ENCODE results near the gene TTLL10.

TTLL10 gene

GRCh38 chr1:1205769-1206375 lies 32.2 kb downstream of the TTLL10 start:
- DNase-seq (ENCODE audit: low spot score): no peak

DNA sequence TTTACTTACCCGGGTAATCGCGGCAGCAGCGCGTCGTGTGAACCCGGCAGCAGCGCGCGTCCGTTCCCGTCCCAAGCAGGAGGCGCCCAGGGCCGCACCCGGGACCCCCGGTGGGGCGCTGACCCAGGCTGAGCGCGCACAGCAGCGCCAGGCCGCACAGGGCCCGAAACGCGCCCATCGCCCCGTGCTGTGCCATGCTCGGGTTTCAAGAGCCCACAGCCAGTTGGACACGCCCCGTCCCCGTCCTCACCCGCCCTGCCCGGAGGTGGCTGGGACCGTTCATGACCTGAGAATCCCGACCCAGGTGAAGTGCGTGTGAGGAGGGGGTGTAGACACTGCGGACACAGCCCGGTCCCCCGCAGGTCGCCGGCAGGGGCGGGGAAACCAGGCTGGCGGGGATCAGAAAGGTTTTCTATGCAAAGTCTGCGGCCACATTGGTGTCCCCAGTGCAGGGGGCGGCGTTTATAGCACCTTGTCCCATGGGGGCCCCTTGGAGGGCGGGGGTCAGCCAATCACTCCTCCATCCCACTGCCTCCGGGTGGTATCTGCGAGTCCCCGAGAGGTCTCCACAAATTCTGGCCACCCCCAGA lies 32.8 kb downstream of the TTLL10 start, which contains the start of gene TNFRSF18:
TNFRSF18 (minus strand) TSS at position 217 of the 590 bp plus-strand sequence; CDS start at position 196, 21 bp downstream.
- no peak for DNase-seq (ENCODE audit: low spot score)

- DNase-seq (ENCODE audit: low spot score): no peak
Observed at GRCh38 chr1:1206966-1207531, 33.4 kb downstream of the TTLL10 start.

GRCh38 chr1:1207571-1207892 lies 33.9 kb downstream of the TTLL10 start:
- no peak for DNase-seq (ENCODE audit: low spot score)

- DNase-seq (ENCODE audit: low spot score): no peak
Observed at GRCh38 chr1:1208713-1209433, 35.2 kb downstream of the TTLL10 start.

DNA sequence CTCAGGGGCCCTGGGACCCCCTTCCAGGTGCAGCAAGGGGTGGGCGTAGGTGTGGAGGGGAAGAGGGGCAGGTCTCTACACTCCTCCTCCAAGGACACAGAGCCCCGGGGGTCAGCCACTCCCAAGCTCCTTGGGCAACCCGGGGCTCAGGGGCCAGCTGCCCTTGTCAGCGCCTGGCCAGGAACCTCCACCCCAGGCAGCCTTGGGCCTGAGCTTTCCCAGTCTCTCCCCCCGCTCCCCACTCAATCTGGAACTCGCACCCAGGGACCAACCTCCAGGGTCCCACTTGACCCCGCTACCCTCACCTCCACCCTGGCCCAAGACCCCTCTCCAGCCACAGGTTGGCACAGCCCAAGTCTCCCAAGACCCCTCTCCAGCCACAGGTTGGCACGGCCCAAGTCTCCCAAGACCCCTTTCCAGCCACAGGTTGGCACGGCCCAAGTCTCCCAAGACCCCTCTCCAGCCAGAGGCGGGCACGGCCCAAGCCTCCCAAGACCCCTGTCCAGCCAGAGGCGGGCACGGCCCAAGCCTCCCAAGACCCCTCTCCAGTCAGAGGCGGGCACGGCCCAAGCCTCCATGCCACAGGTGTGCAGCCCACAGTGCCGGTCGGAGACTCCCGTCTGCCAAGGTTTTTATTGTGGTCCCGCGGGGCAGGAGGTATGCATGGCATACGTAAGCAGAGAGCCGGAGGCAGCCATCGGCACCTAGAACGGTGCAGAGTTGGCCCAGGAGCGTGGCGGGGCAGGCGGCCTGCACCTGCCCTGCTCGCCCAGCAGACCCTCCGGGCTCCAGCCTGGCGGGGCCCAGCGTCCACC lies 37.3 kb downstream of the TTLL10 start:
- no peak for DNase-seq (ENCODE audit: low spot score)

GRCh38 chr1:1211541-1212441 lies 38.1 kb downstream of the TTLL10 start:
- DNase-seq (ENCODE audit: low spot score): no peak

DNA sequence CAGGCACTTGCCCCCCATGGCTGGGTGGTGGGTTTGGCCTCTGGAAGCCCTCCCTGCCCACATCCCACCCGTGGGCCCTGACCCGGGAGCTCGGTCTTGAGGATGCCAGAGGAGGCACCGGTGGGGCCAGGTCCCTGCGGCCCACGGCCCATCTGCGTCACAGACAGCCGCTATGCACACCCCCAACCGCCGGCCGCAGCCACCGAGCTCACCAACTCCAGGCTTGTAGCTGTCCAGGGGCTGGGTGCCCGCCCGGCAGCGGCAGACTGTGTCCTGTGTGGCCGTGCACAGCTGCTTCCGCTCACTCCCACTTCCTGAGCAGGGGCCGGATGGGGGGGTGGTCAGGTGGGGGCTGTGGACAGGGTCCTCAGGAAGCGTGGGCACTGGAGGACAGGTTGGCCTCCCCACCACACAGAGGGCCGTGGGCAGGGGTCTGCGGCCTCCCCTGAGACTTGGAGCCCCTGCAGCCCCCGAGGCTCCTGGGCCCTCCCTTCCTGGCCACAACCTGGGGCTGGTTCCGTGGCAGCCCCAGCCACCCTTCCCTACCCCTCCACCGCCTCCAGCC lies 39.2 kb downstream of the TTLL10 start:
- DNase-seq (ENCODE audit: low spot score): no peak

- DNase-seq (ENCODE audit: low spot score): no peak
Observed at GRCh38 chr1:1213345-1214265, 39.9 kb downstream of the TTLL10 start, which contains the start of gene TNFRSF4. Gene TNFRSF4, minus strand, starts transcription at chr1:1214153. Its CDS starts 26 bp downstream, at chr1:1214127.

- DNase-seq (ENCODE audit: low spot score): no peak
Observed at GRCh38 chr1:1215080-1215676, 41.5 kb downstream of the TTLL10 start.

DNA sequence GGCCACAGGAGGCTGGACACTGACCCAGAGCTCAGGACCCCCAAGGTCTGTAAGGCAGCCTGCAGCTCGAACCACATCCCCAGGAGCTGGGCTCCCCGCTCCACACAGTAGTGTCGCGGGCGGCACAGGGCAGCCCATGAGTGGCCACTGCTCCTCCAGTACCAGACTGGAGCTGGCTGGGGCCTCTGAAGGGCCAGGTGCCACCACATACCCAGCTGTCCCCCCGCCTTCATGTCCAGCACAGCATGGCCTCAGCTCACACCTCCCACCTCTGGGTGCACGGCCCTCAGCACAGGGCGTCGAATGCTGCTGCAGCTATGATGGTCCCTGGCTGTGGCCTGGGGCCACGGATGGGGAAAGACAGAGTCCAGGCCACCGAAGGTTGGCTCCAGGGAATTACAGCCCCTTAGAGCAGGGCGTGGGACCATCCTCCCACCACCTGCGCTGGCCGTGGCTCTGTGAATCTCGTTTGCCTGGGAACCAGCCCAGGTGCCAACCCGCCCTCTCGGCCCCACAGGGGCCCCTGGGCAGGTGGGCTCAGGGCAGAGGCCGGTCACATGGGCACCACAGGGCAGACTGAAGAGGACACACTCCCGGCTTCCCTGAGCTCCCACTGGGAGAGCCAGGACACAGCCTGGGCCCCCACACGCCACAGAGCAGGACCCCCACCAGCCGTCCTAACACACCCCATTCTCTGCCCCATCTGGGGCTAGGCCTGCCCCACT lies 42.4 kb downstream of the TTLL10 start:
- no peak for DNase-seq (ENCODE audit: low spot score)

DNA sequence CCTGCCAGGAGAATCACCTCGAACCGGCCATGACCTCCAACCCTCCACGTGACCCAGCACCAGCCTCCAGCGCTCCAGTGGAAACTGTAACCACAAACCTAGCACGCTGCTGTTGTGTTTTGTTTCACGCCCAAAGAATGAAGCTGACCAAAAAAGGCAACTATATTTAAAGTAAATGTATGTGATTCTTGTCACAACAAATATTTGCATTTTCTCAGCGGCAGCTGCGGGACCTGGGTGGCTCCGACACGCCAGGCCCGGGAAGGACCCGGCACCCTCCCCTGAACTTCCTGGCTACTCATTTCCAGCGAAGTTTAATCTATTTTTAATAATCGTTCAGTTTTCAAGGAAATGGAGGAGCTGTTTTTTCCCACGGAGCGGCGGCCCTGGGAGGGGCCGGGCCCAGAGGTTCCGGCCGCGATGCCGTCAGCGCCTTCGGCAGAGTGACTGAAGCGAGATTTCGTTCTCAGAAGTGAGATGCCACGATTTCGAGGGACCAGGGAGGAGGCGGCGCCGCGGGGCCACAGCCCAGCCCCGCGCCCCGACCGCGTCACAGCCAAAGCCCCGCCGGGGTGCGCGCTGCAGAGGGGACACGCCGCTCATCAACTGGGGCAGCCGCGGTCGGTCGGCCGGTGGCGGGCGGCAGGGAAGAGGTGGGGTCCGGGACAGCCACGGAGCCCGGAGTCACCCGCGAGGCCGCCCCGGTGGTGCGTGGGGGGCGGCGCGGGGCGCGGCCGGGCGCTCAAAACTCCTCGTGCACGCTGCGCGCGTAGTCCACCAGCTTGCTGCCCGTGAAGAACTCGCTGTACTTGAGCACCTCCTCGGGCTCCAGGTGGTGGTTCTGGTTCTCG lies 43.3 kb downstream of the TTLL10 start:
- DNase-seq (ENCODE audit: low spot score): no peak

- no peak for DNase-seq (ENCODE audit: low spot score)
Observed at GRCh38 chr1:1217621-1218523, 44.2 kb downstream of the TTLL10 start.

DNA sequence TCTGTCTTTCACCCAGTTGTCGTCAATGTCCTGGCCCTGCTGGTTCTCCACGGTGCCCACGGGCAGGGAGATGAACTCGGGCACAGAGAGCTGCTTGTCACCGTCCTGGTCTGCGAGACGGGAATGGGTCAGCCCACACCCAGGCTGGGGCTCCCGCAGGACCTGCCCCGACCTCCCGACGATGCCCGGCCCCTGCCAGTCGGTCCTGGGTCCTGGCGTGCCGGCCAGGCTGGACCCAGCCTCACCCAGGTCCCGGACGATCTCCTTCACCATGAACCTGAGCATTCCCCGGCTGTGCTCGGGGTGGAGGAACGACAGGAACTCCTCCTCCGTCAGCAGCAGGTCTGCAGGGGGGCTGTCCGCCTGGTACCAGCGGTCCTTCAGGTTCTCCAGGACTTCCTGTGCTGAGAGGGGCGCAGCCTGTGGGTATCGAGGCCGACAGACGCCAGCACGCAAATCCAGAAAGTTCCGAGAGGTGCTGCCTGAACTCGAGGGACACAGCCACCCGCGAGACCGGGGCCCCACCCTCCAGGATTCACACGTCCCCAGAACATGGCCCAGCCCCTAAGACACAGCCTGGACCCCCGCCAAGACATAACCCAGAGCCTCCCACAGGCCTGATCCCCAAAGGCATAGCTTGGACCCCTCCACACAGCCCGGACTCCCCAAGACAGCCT lies 45.0 kb downstream of the TTLL10 start:
- no peak for DNase-seq (ENCODE audit: low spot score)

- no peak for DNase-seq (ENCODE audit: low spot score)
Observed at GRCh38 chr1:1219341-1219740, 45.7 kb downstream of the TTLL10 start.

DNA sequence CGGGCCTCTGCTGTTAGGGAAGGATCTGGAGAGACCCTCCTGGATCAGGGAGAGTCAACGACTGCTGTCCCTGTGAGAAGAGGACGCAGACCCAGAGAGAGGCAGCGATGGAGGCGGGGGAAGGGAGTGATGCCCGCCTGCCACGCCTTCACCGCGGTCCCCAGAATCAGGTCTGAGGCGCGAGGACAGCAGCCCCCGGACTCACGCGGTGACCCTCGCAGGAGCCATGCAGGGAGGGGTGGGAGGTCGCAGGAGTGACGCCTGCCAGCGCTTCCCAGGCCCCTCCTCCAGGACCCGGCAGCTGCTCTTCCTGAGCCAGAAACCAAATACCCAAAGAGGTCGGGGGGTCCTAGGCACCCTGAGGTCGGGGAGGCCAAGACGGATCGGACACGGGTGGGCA lies 46.5 kb downstream of the TTLL10 start:
- no peak for DNase-seq (ENCODE audit: low spot score)

All from SK-N-DZ (cell line).